Dermis lymphatic vessel endothelial cell (primary cell): ENCODE results near the gene GARIN6. TPM values are rescaled to one million over a fixed set of nuclear protein-coding genes. Genes with fewer than 3 reads are reported as not detected.

ENCODE experiments used
- total RNA-seq: library from RNA; depleted of rRNA; stranded (reverse); fragments of >200 nt; gene quantifications from 2 replicates; pipeline ENCODE4 v1.2.1, GENCODE V29; 2014

The GARIN6 gene
- not detected in 2 replicates for total RNA-seq

GRCh38 chr12:99647453-99647852 lies at the start of gene GARIN6:
GARIN6 (plus strand) TSS chr12:99647753; CDS start chr12:99648175, 422 bp downstream.

